CD4-positive, alpha-beta memory T cell (primary cell): Measurements from ENCODE around the gene ARL8B. TPM values are rescaled to one million over a fixed set of nuclear protein-coding genes. Genes with fewer than 3 reads are reported as not detected.
"Not testable (repeated sequence)": the region's sequence is repeated elsewhere in the genome, so short reads cannot be mapped to it uniquely, and the experiment has no call there.

Experiments used
- CTCF ChIA-PET: fragments of 350-600 bp; sonication (Branson Sonifier 250); formaldehyde crosslinking; loops from one replicate; lab custom pipeline; 2021; ENCODE audit warnings: inconsistent platforms; ENCODE audit not compliant: partially characterized antibody; lab: Charles Lee
- POLR2A ChIA-PET: fragments of 350-600 bp; sonication (Branson Sonifier 250); formaldehyde crosslinking; loops from one replicate; lab custom pipeline; 2021; ENCODE audit not compliant: partially characterized antibody; lab: Charles Lee
- DNase-seq, 5 donors: peaks; one replicate each; pipeline versions ENCODE4 v3.0.0 to v3.0.0-alpha.2; 2020 to 2022; ENCODE audit warnings: mixed read lengths in 1 of 5
- H3K27ac ChIP-seq: one replicate; pipeline ENCODE4 v1.7.0; 2013; ENCODE audit warnings: low read depth, low read length
- H3K27me3 ChIP-seq: 2 replicates; pipeline ENCODE4 v1.7.0; 2013; ENCODE audit warnings: mild to moderate bottlenecking, low read length, moderate library complexity; ENCODE audit not compliant: insufficient read depth
- H3K36me3 ChIP-seq: 2 replicates; pipeline ENCODE4 v1.7.0; 2013; ENCODE audit warnings: mild to moderate bottlenecking, low read length, moderate library complexity; ENCODE audit not compliant: insufficient read depth
- H3K4me1 ChIP-seq: 2 replicates; pipeline ENCODE4 v1.7.0; 2013; ENCODE audit warnings: mild to moderate bottlenecking, low read length, moderate library complexity; ENCODE audit not compliant: insufficient read depth
- H3K4me3 ChIP-seq, 2 donors: one replicate each; pipeline ENCODE4 v1.7.0; 2013; ENCODE audit warnings: low read length in 2 of 2, mild to moderate bottlenecking in 1 of 2
- H3K9me3 ChIP-seq, 2 donors: one replicate each; pipeline ENCODE4 v1.7.0; 2013; ENCODE audit warnings: low read length in 2 of 2, control low read depth in 1 of 2; ENCODE audit not compliant: control insufficient read depth in 1 of 2
- H3K27ac Mint-ChIP-seq, 7 donors: one replicate each; pipeline ENCODE4 v1.8.0; 2020 to 2021; ENCODE audit warnings: mixed read lengths in 7 of 7, mild to moderate bottlenecking in 6 of 7, inconsistent platforms in 3 of 7, moderate library complexity in 3 of 7
- H3K27me3 Mint-ChIP-seq, 2 donors: one replicate each; pipeline ENCODE4 v1.8.0; 2020 to 2021; ENCODE audit warnings: mixed read lengths in 2 of 2
- H3K36me3 Mint-ChIP-seq, 2 donors: one replicate each; pipeline ENCODE4 v1.8.0; 2020 to 2021; ENCODE audit warnings: mixed read lengths in 2 of 2, inconsistent platforms in 1 of 2, mild to moderate bottlenecking in 1 of 2
- H3K4me1 Mint-ChIP-seq, 4 donors: one replicate each; pipeline ENCODE4 v1.8.0; 2020 to 2021; ENCODE audit warnings: mixed read lengths in 4 of 4, mild to moderate bottlenecking in 1 of 4
- H3K4me3 Mint-ChIP-seq, 8 donors: one replicate each; pipeline ENCODE4 v1.8.0; 2020 to 2021; ENCODE audit warnings: mixed read lengths in 8 of 8, mild to moderate bottlenecking in 7 of 8, moderate library complexity in 6 of 8, inconsistent platforms in 3 of 8
- H3K9me3 Mint-ChIP-seq, 8 donors: one replicate each; pipeline ENCODE4 v1.8.0; 2020 to 2021; ENCODE audit warnings: mixed read lengths in 8 of 8, mild to moderate bottlenecking in 5 of 8, inconsistent platforms in 3 of 8, moderate library complexity in 1 of 8
- intact Hi-C: fragments of 100-400 bp; cut with micrococcal nuclease; formaldehyde crosslinking; loops from one replicate; pipeline ENCODE4 v1.15.1; 2023
- polyA plus RNA-seq, 2 donors: library from polyadenylated mRNA; unstranded; fragments of 300-500 nt; fragmentation: Illumina TruSeq; gene quantifications; one replicate each; pipeline ENCODE4 v1.2.3, GENCODE V29; 2021
- total RNA-seq, 2 experiments: library from RNA; stranded (reverse); gene quantifications; one replicate each; pipeline ENCODE4 v1.2.3, GENCODE V29; 2021

The ARL8B gene
- 10 to 100 TPM; 55.5 to 60.5 TPM for total RNA-seq
- 10 to 100 TPM; 46.1 to 60.9 TPM for polyA plus RNA-seq

DNA sequence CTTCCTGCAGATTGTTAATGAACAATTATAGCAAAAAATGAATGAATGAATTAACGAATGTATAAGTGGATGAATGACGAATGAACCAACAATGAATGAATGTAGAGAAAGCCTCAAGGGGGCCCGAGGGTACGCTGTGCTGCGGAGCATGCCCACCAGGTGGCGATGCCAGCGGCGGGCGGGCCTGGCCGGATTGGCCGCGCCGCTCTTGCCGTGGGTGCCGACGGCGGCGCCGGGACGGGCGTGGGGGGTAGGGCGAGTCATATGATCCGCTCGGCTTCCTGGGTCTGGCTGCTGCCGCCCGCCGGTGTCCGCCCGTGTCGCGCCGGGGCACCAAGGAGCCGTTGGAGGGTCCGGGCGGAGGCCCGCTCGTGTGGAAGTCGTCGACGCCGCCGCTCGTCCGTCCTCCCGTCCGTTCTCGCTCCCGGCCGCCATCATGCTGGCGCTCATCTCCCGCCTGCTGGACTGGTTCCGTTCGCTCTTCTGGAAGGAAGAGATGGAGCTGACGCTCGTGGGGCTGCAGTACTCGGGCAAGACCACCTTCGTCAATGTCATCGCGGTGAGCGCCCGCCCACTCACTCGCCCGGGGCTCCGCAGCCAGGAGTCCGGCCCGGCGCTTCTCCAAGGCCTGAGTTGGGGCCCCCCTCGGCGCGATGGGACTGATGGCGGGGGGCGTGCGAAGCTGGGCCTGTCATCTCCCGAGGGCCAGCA lies at the start of gene ARL8B:
TSS of gene ARL8B (plus strand) at position 263 of the 711 bp plus-strand sequence. CDS start at position 437, 174 bp downstream.
- Histone ChIP-seq H3K27ac (peak within 1 kb of the TSS; percentile 94), H3K27me3 (no peaks in the 10 kb centered on the region), H3K9me3 (no peaks in the 10 kb centered on the region), H3K36me3 (no peaks in the 10 kb centered on the region), H3K4me3 (peak within 1 kb of the TSS; percentile 64 to 93), H3K4me1 (peaks cover 50% of the 10 kb centered on the region)
- intact Hi-C loops: loop anchor here (1.0 to 10.0 kb wide), 3 partner anchors 65 to 817 kb away; partner anchors contain the start of genes EDEM1, ITPR1 and SETMAR
- Mint-ChIP-seq H3K4me3 (peak within 1 kb of the TSS; percentile 84 to 97 (median 92)), H3K36me3 (peaks cover under 1 to 18% of the 10 kb centered on the region in 2 donors), H3K27me3 (no peaks in the 10 kb centered on the region), H3K4me1 (peaks cover 26 to 52% (median 39%) of the 10 kb centered on the region in 4 donors), H3K9me3 (no peaks in the 10 kb centered on the region), H3K27ac (peak within 1 kb of the TSS; percentile 92 to 97 (median 93))
- ChIA-PET POLR2A (interaction anchor here (0.8 to 5.3 kb wide), 7 partner anchors 14 to 629 kb away, joined by 3 to 43 read pairs (median 5); partner anchors contain the start of genes BHLHE40, EDEM1 and ITPR1), CTCF (interaction anchor here (1.0 to 3.0 kb wide), 17 partner anchors 9 to 411 kb away, joined by 3 to 16 read pairs (median 5); partner anchors contain the start of gene EDEM1)
- peak; percentile 87 to 90 (median 88) for DNase-seq

- no peaks in the 10 kb centered on the region for H3K4me1 ChIP-seq
- no peaks in the 10 kb centered on the region for H3K36me3 Mint-ChIP-seq
- no peaks in the 10 kb centered on the region for H3K36me3 ChIP-seq
- no peak for DNase-seq
- no peak overlapping the region for H3K27ac Mint-ChIP-seq
- H3K4me1 Mint-ChIP-seq: no peaks in the 10 kb centered on the region
- ChIA-PET POLR2A (no interaction called here), CTCF (interaction anchor here (0.7 kb wide), 1 partner anchor 362 kb away, joined by 3 read pairs; no protein-coding TSS in a partner anchor)
- no peak overlapping the region for H3K4me3 ChIP-seq
- no peak overlapping the region for H3K27ac ChIP-seq
- no peaks in the 10 kb centered on the region for H3K9me3 Mint-ChIP-seq
- no peak overlapping the region for H3K4me3 Mint-ChIP-seq
- no peaks in the 10 kb centered on the region for H3K27me3 ChIP-seq
- intact Hi-C loops: no loop called here
- no peaks in the 10 kb centered on the region for H3K9me3 ChIP-seq
- peaks cover 3 to 9% of the 10 kb centered on the region in 2 donors for H3K27me3 Mint-ChIP-seq
Observed at GRCh38 chr3:5073374-5074085, 48.6 kb upstream of the ARL8B start.

GRCh38 chr3:5078151-5078550 lies 43.9 kb upstream of the ARL8B start:
- Histone ChIP-seq H3K4me1 (no peaks in the 10 kb centered on the region), H3K27ac (no peak overlapping the region), H3K36me3 (no peaks in the 10 kb centered on the region), H3K9me3 (no peaks in the 10 kb centered on the region), H3K27me3 (no peaks in the 10 kb centered on the region), H3K4me3 (no peak overlapping the region)
- intact Hi-C loops: no loop called here
- H3K27me3 Mint-ChIP-seq: peaks cover 0 to 3% of the 10 kb centered on the region in 2 donors
- no peak overlapping the region for H3K4me3 Mint-ChIP-seq
- DNase-seq: no peak
- POLR2A ChIA-PET: no interaction called here
- no peak overlapping the region for H3K27ac Mint-ChIP-seq
- CTCF ChIA-PET: no interaction called here
- no peaks in the 10 kb centered on the region for H3K4me1 Mint-ChIP-seq
- H3K9me3 Mint-ChIP-seq: no peaks in the 10 kb centered on the region
- H3K36me3 Mint-ChIP-seq: no peaks in the 10 kb centered on the region

DNA sequence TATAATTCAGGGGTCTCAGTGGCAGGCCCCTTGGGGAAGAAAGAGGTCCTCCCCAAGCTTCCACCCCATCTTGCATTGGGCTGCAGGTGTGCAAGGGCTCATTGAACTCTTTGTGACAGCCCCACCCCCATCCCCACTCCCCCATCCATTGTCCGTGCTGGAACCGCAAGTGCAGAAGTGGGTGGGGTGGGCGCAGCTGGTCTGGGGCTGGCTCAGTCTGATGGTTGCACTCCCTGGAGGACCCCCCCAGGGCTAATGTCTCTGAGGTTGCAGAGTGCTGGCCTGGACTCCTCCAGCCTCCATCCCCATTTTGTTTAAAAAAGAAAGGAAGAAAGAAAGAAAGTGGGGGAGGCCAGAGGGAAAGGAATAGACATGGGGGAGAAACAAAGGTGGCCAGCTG lies 42.3 kb upstream of the ARL8B start:
- H3K4me3 Mint-ChIP-seq: no peak overlapping the region
- Histone ChIP-seq H3K27me3 (no peaks in the 10 kb centered on the region), H3K4me1 (no peaks in the 10 kb centered on the region), H3K36me3 (no peaks in the 10 kb centered on the region), H3K9me3 (no peaks in the 10 kb centered on the region), H3K27ac (no peak overlapping the region), H3K4me3 (no peak overlapping the region)
- H3K36me3 Mint-ChIP-seq: no peaks in the 10 kb centered on the region
- no peak for DNase-seq
- H3K27me3 Mint-ChIP-seq: peaks cover 1 to 5% of the 10 kb centered on the region in 2 donors
- H3K27ac Mint-ChIP-seq: no peak overlapping the region
- intact Hi-C loops: no loop called here
- POLR2A ChIA-PET: interaction anchor here (1.1 kb wide), 1 partner anchor 8 kb away, joined by 3 read pairs; no protein-coding TSS in a partner anchor
- CTCF ChIA-PET: no interaction called here
- H3K9me3 Mint-ChIP-seq: no peaks in the 10 kb centered on the region
- no peaks in the 10 kb centered on the region for H3K4me1 Mint-ChIP-seq

GRCh38 chr3:5080779-5081550 lies 41.1 kb upstream of the ARL8B start:
- no peak for DNase-seq
- no peaks in the 10 kb centered on the region for H3K9me3 Mint-ChIP-seq
- no peak overlapping the region for H3K4me3 ChIP-seq
- ChIA-PET CTCF (no interaction called here), POLR2A (interaction anchor here (1.1 kb wide), 1 partner anchor 10 kb away, joined by 3 read pairs; no protein-coding TSS in a partner anchor)
- no peaks in the 10 kb centered on the region for H3K9me3 ChIP-seq
- H3K36me3 ChIP-seq: no peaks in the 10 kb centered on the region
- H3K4me3 Mint-ChIP-seq: no peak overlapping the region
- intact Hi-C loops: no loop called here
- H3K27me3 ChIP-seq: no peaks in the 10 kb centered on the region
- no peak overlapping the region for H3K27ac ChIP-seq
- H3K27ac Mint-ChIP-seq: no peak overlapping the region
- H3K4me1 Mint-ChIP-seq: no peaks in the 10 kb centered on the region
- no peaks in the 10 kb centered on the region for H3K36me3 Mint-ChIP-seq
- H3K27me3 Mint-ChIP-seq: peaks cover 1 to 4% of the 10 kb centered on the region in 2 donors
- H3K4me1 ChIP-seq: no peaks in the 10 kb centered on the region

GRCh38 chr3:5081973-5082788 lies 39.9 kb upstream of the ARL8B start:
- H3K27ac ChIP-seq, DNase-seq, H3K36me3 Mint-ChIP-seq, H3K4me1 ChIP-seq, H3K27me3 Mint-ChIP-seq, H3K36me3 ChIP-seq, H3K27me3 ChIP-seq, H3K9me3 Mint-ChIP-seq, intact Hi-C loops, H3K27ac Mint-ChIP-seq, H3K4me3 Mint-ChIP-seq, H3K9me3 ChIP-seq, H3K4me3 ChIP-seq, H3K4me1 Mint-ChIP-seq, POLR2A ChIA-PET, CTCF ChIA-PET: not testable (repeated sequence)
